Measurements from ENCODE around the gene NRG3. TPM values are rescaled to one million over a fixed set of nuclear protein-coding genes. Genes with fewer than 3 reads are reported as not detected.

Gene NRG3
- total and polyA plus RNA-seq, 2 donors (not counting 1 experiment from before 2014, with no cell fraction given) = 0.06 TPM; not detected in 1

GRCh38 chr10:82890573-82890972 lies 1015.6 kb downstream of the NRG3 start:
- ChIA-PET POLR2A (no interaction called here), CTCF (no interaction called here)
- Histone ChIP-seq H4K20me1 (ENCODE audit: control insufficient read depth, insufficient read depth, low read length, poor library complexity, severe bottlenecking) (no peaks in the 10 kb centered on the region), H3K4me1 (ENCODE audit: control insufficient read depth in 2 of 2, insufficient read depth in 2 of 2, low read length in 2 of 2) (no peaks in the 10 kb centered on the region), H3K27me3 (replicated peaks in 1 of 4; ENCODE audit: control extremely low read depth in 1 of 4, control insufficient read depth in 3 of 4, insufficient read depth in 4 of 4, low read length in 3 of 4) (no peaks in the 10 kb centered on the region), H3K4me3 (ENCODE audit: control extremely low read depth in 1 of 5, extremely low read depth in 1 of 5, insufficient read depth in 1 of 5, low read depth in 2 of 5, low read length in 4 of 5) (no peak overlapping the region), H2AFZ (ENCODE audit: insufficient read depth, low read depth, low read length, poor library complexity, severe bottlenecking) (no peak overlapping the region), H3K4me2 (replicated peaks; ENCODE audit: low read depth, low read length, poor library complexity, severe bottlenecking) (no peak overlapping the region), H3K9ac (ENCODE audit: low read length) (no peak overlapping the region), H3K27ac (ENCODE audit: low read length in 2 of 2) (no peak overlapping the region), H3K79me2 (ENCODE audit: control insufficient read depth, insufficient read depth, low read length) (no peaks in the 10 kb centered on the region), H3K36me3 (replicated peaks in 1 of 2; ENCODE audit: control extremely low read depth in 1 of 2, control insufficient read depth in 1 of 2, extremely low read depth in 1 of 2, insufficient read depth in 2 of 2, low read length in 1 of 2) (no peaks in the 10 kb centered on the region), H3K9me3 (ENCODE audit: control extremely low read depth in 1 of 3, control insufficient read depth in 2 of 3, insufficient read depth in 1 of 3, low read length in 2 of 3) (peaks cover 0 to 6% (median 0%) of the 10 kb centered on the region in 3 donors)
- Mint-ChIP-seq H3K4me1 (no peaks in the 10 kb centered on the region), H3K9me3 (ENCODE audit: insufficient read depth) (peaks cover 7% of the 10 kb centered on the region), H3K27ac (no peak overlapping the region), H3K27me3 (no peaks in the 10 kb centered on the region), H3K4me3 (no peak overlapping the region)
- ATAC-seq (ENCODE audit: low read depth) = no peak
- DNase-seq = no peak
- intact Hi-C loops (cut with micrococcal nuclease) = no loop called here
- TF ChIP-seq CTCF (IDR thresholded peaks at IDR 0.05) (no peak), EZH2 (IDR thresholded peaks at IDR 0.05; ENCODE audit: borderline replicate concordance, insufficient read depth, low read depth, low read length, poor library complexity, severe bottlenecking) (no peak)
- no CpG with 5 or more reads among the region's 5 CpGs for WGBS (ENCODE audit: insufficient coverage)

- no peak overlapping the region for H3K4me3 ChIP-seq (ENCODE audit: control extremely low read depth in 1 of 5, extremely low read depth in 1 of 5, insufficient read depth in 1 of 5, low read depth in 2 of 5, low read length in 4 of 5)
- H3K27me3 Mint-ChIP-seq = no peaks in the 10 kb centered on the region
- no peaks in the 10 kb centered on the region for H3K36me3 ChIP-seq (replicated peaks in 1 of 2; ENCODE audit: control extremely low read depth in 1 of 2, control insufficient read depth in 1 of 2, extremely low read depth in 1 of 2, insufficient read depth in 2 of 2, low read length in 1 of 2)
- DNase-seq (no peak), ATAC-seq (ENCODE audit: low read depth) (no peak)
- no peaks in the 10 kb centered on the region for H3K9me3 Mint-ChIP-seq (ENCODE audit: insufficient read depth)
- no peak overlapping the region for H3K27ac Mint-ChIP-seq
- peaks cover 0 to 4% (median 0%) of the 10 kb centered on the region in 3 donors for H3K9me3 ChIP-seq (ENCODE audit: control extremely low read depth in 1 of 3, control insufficient read depth in 2 of 3, insufficient read depth in 1 of 3, low read length in 2 of 3)
- H4K20me1 ChIP-seq (ENCODE audit: control insufficient read depth, insufficient read depth, low read length, poor library complexity, severe bottlenecking) = no peaks in the 10 kb centered on the region
- no CpG with 5 or more reads among the region's 1 CpG for WGBS (ENCODE audit: insufficient coverage)
- no peak overlapping the region for H3K9ac ChIP-seq (ENCODE audit: low read length)
- no peaks in the 10 kb centered on the region for H3K79me2 ChIP-seq (ENCODE audit: control insufficient read depth, insufficient read depth, low read length)
- no peaks in the 10 kb centered on the region for H3K4me1 ChIP-seq (ENCODE audit: control insufficient read depth in 2 of 2, insufficient read depth in 2 of 2, low read length in 2 of 2)
- intact Hi-C loops (cut with micrococcal nuclease) = no loop called here
- H3K27me3 ChIP-seq (replicated peaks in 1 of 4; ENCODE audit: control extremely low read depth in 1 of 4, control insufficient read depth in 3 of 4, insufficient read depth in 4 of 4, low read length in 3 of 4) = no peaks in the 10 kb centered on the region
- no peak overlapping the region for H3K27ac ChIP-seq (ENCODE audit: low read length in 2 of 2)
- ChIA-PET CTCF (no interaction called here), POLR2A (no interaction called here)
- H3K4me2 ChIP-seq (replicated peaks; ENCODE audit: low read depth, low read length, poor library complexity, severe bottlenecking) = no peak overlapping the region
- TF ChIP-seq EZH2 (IDR thresholded peaks at IDR 0.05; ENCODE audit: borderline replicate concordance, insufficient read depth, low read depth, low read length, poor library complexity, severe bottlenecking) = no peak
- TF ChIP-seq CTCF (IDR thresholded peaks at IDR 0.05) = no peak
- H3K4me1 Mint-ChIP-seq = no peaks in the 10 kb centered on the region
- no peak overlapping the region for H3K4me3 Mint-ChIP-seq
- no peak overlapping the region for H2AFZ ChIP-seq (ENCODE audit: insufficient read depth, low read depth, low read length, poor library complexity, severe bottlenecking)
Observed at GRCh38 chr10:82908096-82908495, 1033.1 kb downstream of the NRG3 start.
